ENCODE results near the gene ZSCAN9.

The ZSCAN9 gene

DNA sequence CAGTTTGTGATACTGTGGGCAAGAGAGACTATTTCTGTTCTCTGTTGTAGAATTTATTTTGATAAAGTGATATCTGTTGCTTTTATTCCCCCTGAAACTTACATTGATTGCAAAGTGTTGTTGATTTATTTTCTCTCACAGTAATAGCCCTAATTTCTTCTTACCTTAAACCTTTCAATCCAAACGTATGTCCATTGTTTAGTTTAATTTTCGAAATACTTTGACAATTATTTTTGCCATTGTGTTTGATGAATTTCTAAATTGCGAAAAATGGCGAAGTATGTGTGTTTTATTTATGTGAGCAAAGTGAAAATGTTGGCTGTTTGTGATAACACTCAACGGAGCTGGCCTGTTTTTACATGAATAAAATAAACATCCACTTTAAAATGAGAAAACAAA, 41.5 kb downstream of the ZSCAN9 start:
- Histone ChIP-seq H3K36me3 (ENCODE audit: control insufficient read depth, insufficient read depth, low read length) (no peaks in the 10 kb centered on the region), H3K27me3 (replicated peaks; ENCODE audit: control insufficient read depth, insufficient read depth, low read length) (no peaks in the 10 kb centered on the region)
- TF ChIP-seq, protein P1, sequence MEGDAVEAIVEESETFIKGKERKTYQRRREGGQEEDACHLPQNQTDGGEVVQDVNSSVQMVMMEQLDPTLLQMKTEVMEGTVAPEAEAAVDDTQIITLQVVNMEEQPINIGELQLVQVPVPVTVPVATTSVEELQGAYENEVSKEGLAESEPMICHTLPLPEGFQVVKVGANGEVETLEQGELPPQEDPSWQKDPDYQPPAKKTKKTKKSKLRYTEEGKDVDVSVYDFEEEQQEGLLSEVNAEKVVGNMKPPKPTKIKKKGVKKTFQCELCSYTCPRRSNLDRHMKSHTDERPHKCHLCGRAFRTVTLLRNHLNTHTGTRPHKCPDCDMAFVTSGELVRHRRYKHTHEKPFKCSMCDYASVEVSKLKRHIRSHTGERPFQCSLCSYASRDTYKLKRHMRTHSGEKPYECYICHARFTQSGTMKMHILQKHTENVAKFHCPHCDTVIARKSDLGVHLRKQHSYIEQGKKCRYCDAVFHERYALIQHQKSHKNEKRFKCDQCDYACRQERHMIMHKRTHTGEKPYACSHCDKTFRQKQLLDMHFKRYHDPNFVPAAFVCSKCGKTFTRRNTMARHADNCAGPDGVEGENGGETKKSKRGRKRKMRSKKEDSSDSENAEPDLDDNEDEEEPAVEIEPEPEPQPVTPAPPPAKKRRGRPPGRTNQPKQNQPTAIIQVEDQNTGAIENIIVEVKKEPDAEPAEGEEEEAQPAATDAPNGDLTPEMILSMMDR (IDR thresholded peaks at IDR 0.05; ENCODE audit: insufficient read depth, low read length, poor library complexity, severe bottlenecking) = no peak

DNA sequence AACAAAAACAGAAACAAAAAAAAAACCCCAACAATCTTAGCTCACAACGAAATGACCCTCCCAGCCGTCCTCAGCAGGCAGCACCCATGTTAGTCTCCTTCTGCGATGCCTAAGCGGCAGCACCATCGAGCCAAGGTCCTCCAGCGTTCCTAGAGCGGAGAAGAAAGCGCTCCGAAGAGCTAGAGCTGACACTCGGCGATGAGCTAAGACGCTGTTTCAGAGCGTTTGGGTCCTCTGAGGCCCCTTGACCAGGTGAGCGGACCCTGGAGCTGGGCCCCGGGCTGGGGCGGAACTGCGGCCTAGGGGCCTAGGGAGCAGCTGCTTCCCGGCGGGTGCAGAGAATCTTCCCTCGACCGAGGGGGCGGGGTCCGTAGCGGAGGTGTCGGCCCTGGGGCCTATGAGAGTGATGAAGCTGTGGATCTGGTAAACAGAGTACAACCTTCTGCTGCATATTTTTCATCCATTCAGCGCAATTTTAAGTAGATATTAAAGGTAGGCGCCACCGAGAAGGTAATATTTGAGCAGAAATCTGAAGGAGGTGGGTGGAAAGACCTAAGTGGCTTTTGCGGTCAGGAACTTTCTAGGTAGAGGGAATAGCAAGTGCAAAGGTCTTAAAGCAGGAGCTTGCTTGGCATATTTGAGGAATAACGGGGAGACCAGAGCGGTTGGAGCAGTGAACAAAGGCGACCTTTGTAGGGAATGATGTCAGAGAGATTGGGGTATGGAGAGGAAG, 42.1 kb downstream of the ZSCAN9 start, which contains the start of gene ZSCAN26:
Gene ZSCAN26 (plus strand): TSS at position 182 of the 733 bp plus-strand sequence. CDS start 4,777 bp downstream, outside the sequence.
- peak; percentile 87 for DNase-seq (ENCODE audit: extremely low read depth, insufficient read length)
- Histone ChIP-seq H3K36me3 (ENCODE audit: control insufficient read depth, insufficient read depth, low read length) (peaks cover under 1% of the 10 kb centered on the region; the same call in 1 of the 2 replicates), H3K4me3 (replicated peaks; ENCODE audit: low read depth, low read length) (peak within 1 kb of the TSS; percentile 73), H3K27me3 (replicated peaks; ENCODE audit: control insufficient read depth, insufficient read depth, low read length) (no peaks in the 10 kb centered on the region)
- TF ChIP-seq, protein P1 (IDR thresholded peaks at IDR 0.05; ENCODE audit: insufficient read depth, low read length, poor library complexity, severe bottlenecking) = no peak

More for the DNA sequence above, 41.5 kb downstream of the ZSCAN9 start:
- no peak for DNase-seq (ENCODE audit: extremely low read depth, insufficient read length)
- H3K4me3 ChIP-seq (replicated peaks; ENCODE audit: low read depth, low read length) = peak overlapping the region; percentile 73

DNA sequence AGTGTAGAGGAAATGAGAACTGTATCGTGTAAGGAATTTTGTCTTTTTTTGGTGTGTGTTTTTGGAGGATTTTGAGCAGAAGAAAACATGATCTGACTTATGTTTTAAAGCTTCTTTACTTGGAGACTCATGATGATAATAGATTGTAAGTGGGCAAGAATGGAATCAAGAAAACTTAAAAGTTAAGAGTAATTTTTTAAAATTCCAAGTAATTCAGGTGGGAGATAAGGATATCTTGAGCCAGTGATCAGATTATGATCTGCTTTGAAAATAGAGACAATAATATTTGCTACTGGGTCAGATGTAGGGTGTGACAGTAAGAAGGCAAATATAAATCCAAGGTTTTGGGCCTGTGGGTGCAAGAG, 42.6 kb downstream of the ZSCAN9 start:
- no peak for DNase-seq (ENCODE audit: extremely low read depth, insufficient read length)
- peaks cover 3% of the 10 kb centered on the region; the same call in 1 of the 2 replicates for H3K36me3 ChIP-seq (ENCODE audit: control insufficient read depth, insufficient read depth, low read length)
- H3K4me3 ChIP-seq (replicated peaks; ENCODE audit: low read depth, low read length) = peak overlapping the region; percentile 73
- H3K27me3 ChIP-seq (replicated peaks; ENCODE audit: control insufficient read depth, insufficient read depth, low read length) = no peaks in the 10 kb centered on the region
- TF ChIP-seq, protein P1 (IDR thresholded peaks at IDR 0.05; ENCODE audit: insufficient read depth, low read length, poor library complexity, severe bottlenecking) = no peak

DNA sequence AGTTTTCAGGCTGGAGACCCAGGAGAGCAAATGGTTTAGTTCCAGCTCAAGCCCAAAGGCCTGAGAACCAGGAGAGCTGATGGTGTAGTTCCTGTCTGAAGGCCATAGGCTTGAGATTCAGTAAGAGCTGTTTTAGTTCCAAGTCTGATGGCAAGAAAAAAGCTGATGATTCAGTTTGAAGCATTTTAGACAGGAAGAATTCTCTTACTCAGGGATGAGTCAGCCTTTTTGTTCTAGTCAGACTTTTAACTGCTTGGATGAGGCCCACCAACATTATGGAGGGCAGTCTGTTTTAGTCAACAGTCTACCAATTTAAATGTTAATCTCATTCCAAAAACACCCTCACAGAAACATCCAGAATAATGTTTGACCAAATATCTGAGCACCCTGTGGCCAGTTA, 44.4 kb downstream of the ZSCAN9 start:
- TF ChIP-seq, protein P1 (IDR thresholded peaks at IDR 0.05; ENCODE audit: insufficient read depth, low read length, poor library complexity, severe bottlenecking) = no peak
- no peaks in the 10 kb centered on the region for H3K27me3 ChIP-seq (replicated peaks; ENCODE audit: control insufficient read depth, insufficient read depth, low read length)
- no peak for DNase-seq (ENCODE audit: extremely low read depth, insufficient read length)
- peaks cover 3% of the 10 kb centered on the region; the same call in 1 of the 2 replicates for H3K36me3 ChIP-seq (ENCODE audit: control insufficient read depth, insufficient read depth, low read length)
- no peak overlapping the region for H3K4me3 ChIP-seq (replicated peaks; ENCODE audit: low read depth, low read length)

DNA sequence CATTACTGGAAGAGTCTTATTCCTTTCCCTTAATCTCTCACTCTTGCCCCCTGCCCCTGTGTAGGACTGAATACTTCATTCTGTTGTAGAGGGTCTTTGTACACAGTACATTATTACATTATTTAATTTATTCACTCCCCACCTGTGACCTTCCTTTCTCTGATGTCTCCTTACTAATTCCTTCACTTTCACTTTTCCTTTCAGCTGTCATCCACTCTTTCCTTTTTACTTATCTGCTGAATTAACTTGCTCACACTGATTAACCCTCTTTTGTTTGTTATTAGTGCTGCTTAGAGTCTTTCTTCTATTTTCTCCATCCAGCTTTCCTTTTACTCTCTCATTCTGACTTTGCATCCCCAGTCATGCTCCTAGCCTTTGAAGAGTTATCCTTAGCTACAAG, 49.8 kb downstream of the ZSCAN9 start:
- Histone ChIP-seq H3K36me3 (ENCODE audit: control insufficient read depth, insufficient read depth, low read length) (peaks cover 3% of the 10 kb centered on the region; the same call in 1 of the 2 replicates), H3K27me3 (replicated peaks; ENCODE audit: control insufficient read depth, insufficient read depth, low read length) (no peaks in the 10 kb centered on the region), H3K4me3 (replicated peaks; ENCODE audit: low read depth, low read length) (no peak overlapping the region)
- TF ChIP-seq, protein P1 (IDR thresholded peaks at IDR 0.05; ENCODE audit: insufficient read depth, low read length, poor library complexity, severe bottlenecking) = no peak
- DNase-seq (ENCODE audit: extremely low read depth, insufficient read length) = no peak

Measured in GM06990 (cell line).